GM21515 (cell line): ENCODE data around the gene FUT9.
"Not testable (repeated sequence)": the region's sequence is repeated elsewhere in the genome, so short reads cannot be mapped to it uniquely, and the experiment has no call there.

Source experiments
- ATAC-seq: cut with Tn5 transposase; IDR thresholded peaks from one replicate; pipeline ENCODE4 v1.9.1; 2021; ENCODE audit not compliant: unreplicated experiment

Gene FUT9

DNA sequence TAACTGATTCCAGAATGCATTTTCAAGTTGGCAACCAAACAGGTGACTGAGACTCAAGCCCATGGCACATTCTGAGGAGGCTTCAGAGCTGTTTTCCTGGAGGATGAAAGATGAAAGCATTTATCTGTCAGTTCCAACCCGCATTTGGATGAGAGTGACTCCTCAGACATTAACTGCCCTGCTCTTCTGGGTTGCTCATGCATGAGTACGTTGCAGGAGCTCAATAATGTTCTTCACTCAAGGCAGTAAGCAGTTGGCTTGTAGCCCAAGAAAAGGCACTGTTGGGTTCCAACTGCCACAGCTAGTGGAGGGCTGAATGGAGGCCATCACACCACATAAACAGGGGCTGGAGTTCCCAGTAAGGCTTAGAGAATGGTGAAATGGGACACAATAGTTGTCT lies 155.3 kb downstream of the FUT9 start:
- ATAC-seq, result no peak

DNA sequence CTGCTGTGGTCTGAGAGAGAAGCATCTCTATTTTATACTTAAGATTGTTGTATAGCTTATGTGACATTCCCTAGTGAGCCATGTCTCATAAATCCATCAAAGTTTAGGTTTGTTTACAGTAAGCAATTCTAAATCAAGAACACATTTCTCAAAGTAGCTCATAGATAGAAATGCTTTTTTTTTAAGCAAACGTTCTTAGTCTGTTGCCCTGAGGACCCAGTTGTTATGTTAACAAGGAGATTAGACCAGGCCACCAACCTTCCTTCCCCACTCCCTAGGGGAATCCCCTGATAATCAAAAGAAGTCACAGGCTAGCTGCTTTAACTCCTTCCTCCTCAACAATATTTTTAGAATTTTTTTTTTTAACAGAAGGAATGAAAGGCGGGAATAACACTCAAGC lies 169.0 kb downstream of the FUT9 start:
- no peak for ATAC-seq

DNA sequence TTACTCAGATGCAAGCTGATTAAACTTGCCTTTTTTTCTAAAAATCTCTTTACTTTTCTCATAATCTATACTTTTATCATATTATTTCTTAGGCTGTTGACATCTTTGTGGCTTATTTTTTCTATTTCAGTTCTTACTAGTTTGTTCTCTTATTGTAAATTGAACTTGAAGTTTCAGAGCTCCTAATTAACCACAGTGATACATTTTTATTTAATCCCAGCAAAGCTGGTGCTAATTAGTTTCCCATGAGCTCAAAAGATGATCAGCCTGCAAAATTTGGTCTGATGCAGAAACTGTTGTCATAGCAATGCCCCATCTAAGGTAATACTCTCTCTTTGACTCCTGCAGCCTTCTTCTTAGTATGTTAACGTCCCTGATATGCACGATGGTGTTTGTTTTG lies 170.3 kb downstream of the FUT9 start:
- ATAC-seq, result no peak

DNA sequence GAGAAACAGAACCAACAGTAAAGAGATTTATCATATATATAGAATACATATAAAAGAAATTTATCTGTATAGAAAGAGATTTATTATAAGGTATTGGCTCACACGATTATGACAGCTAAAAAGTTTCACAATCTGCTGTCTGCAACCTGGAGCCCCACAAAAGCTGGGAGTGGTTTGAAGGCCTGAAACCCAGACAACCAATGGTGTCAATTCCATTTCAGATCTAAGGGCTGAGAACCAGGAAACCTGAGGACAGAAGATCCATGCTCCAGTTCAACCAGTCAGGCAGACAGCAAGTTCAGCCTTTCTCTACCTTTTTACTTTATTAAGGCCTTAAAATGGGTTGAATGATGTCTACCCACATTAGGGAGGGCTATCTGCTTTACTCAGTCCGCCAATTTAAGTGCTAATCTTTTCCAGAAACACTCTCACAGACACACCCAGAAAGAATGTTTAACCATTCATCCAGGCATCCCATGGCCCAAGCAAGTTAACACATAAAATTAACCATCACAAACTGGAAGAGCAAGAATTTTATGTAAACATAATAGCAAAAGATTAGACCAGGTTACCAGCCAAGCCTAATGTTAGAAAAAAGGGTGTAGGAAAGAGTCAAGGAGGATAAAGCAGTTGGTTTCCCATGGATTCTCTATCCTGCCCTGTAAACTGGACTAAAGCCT lies 170.9 kb downstream of the FUT9 start:
- no peak for ATAC-seq

DNA sequence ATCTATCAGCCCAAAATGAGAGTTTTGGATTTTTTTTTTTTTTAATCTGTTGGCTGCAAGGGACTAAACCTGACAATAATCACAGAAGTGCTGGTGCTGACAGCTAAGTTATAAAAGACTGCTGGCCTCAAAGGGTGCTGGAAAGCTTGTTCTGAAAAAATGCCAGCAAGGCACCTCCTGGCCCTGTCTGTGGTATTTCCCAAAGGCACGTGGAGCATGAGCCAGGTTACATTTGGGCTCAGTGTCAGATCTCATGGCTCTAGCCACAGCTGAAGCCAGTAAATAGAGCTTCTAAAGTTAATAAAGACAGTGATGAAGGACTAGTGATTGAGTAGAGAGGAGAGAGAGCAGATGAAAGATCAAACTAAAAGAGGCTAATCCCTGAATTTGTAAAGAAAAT lies 178.9 kb downstream of the FUT9 start:
- no peak for ATAC-seq

DNA sequence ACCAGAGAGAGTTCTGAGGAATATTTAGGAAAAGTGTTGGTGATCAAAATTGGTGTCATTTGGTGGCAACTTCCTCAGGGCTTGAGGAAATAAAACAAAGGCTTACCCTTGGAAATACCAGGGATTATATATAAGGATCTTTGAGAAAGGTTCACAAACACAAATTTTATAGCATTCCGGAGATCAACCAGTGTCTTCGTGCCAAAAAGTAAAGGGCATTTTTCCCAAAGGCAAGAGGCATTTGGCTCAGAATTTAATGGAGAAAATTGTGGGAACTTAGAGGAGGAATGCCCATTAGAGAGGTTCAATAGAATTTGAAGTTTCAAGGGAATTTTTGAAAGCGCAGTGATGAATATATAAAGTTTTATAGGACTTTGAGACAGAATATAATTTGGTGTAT lies 179.5 kb downstream of the FUT9 start:
- no peak for ATAC-seq

DNA sequence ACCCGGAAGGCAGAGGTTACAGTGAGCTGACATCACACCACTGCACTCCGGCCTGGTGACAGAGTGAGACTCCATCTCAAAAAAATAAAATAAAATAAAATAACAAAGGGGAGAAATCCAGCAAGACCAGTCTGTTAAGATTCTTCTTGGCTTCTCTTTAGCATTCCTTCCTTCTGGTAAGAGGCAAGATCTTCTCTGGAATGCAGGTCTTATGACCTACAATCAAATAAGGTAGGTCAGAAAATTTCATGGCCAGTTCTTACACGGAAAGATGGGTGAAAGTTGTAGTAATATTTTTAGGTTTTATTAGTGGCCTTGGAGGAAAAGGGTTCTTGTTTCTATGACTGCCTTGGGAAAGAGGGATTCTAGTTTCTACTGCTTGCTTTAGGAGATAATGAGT lies 180.9 kb downstream of the FUT9 start:
- ATAC-seq, result no peak

DNA sequence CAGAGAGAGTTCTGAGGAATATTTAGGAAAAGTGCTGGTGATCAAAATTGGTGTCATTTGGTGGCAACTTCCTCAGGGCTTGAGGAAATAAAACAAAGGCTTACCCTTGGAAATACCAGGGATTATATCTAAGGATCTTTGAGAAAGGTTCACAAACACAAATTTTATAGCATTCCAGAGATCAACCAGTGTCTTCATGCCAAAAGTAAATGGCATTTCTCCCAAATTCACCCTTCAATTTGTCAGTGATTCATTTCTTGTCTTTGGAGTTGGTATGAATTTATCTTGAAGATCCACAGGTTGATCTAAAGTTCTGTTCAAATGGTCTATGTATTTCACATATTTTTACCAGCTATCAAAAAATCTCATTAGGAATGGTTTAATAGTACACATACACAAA lies 181.5 kb downstream of the FUT9 start:
- ATAC-seq, result no peak

DNA sequence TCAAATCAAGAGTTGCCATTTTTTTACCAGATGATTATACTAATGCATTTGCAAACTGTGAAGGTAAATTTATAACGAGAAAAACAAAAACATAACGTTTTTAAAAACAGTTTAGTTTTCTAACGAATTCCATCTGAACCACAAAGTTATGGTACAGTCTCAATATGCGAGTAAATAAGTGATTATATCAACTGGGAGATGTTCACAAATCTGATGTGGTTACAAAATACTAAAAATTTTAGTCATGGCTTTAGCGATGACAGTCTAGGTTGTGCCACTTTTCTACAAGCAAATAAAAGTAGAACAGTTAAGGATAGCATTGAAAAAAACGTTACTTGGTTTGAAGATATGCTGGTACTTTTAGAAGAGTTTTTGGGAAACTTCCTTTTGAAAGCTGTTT lies 186.8 kb downstream of the FUT9 start:
- ATAC-seq, result no peak

DNA sequence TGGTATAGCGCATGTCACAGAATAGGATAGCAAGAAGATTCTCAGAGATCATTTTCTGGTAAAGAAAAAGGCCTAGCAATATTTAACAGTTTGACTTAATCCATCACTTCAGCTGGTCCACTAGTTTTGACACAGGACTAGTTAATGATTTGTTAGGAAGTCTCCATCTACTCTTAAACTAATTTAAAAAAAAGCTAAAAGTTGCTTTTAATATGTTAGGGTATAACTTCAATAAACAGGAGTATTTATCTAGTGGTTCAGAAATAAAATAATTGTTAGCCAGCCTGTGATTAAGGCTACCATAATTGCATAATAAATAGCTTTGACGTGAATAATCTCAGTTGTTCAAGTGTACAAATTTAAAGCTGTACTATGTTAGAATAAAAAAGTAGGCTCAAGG lies 195.6 kb downstream of the FUT9 start:
- no peak for ATAC-seq

DNA sequence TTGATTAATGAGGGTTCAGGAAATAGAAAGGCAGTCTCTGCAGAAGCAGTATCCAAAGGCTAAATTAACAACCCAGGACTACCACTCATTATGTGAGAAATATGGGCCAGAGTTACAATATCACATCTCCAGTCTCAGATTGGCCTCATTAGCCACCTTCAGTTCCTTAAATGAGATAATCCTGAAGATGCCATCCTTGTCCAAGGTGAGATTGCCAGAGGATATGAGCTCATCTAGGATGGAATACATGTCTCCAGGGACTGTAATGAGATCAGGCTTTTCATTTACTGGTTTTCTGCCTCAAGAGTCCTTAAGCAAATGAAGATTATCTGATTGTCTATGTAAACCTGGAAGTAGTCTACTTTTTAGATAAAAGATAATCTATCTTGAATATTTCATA lies 196.3 kb downstream of the FUT9 start:
- no peak for ATAC-seq

DNA sequence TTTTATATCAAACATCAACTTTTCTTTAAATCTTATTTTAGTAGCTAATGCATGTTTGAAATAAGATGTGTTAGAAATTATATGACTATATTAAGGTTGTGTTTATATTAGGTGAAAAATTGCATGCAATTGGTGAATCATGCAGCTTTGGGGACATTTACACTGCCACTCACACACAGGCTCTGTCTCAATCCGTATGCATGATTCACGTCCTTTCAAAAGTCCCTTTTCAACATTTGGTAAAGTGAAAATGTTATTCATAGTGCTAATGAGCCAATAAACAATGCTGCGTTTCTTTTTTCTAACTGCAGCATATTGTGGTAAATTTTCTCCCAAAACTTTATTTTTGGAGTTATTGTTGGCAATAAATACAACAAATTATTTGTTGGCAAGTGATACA lies 198.0 kb downstream of the FUT9 start:
- ATAC-seq, result no peak

DNA sequence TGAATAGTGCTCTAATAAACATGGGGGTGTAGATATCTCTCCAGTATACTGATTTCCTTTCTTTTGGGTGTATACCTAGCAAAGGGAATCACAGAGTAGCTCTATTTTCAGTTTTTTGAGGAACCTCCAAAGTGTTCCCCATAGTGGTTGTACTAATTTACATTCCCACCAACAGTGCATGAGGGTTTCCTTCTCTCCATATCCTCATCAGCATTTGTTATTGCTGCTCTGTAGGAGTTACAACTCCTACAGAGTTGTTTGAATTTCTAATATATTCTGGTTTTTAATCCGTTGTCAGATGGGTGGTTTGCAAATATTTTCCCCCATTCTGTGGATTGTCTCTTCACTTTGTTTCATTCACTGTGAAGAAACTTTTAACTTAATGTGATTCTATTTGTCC lies 207.9 kb downstream of the FUT9 start:
- ATAC-seq, result no peak

DNA sequence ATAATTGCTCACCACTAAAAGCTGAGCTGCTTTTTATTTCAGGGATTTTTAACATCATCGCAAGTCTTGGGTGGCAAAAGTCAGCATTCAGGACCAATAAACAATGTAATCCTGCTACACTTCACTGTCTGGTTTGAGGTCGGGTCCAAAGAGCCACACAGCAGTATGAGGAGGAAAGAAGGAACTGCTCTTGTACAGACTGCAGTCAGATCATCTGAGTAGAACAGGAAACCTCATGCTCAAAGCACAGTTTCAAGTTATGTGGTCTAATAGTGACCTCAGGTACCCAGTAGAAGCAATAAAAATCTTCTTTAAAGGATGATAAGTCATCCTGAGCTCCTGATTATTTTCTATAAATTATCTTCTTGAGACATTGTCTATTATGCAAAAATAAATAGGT lies 211.4 kb downstream of the FUT9 start:
- no peak for ATAC-seq

DNA sequence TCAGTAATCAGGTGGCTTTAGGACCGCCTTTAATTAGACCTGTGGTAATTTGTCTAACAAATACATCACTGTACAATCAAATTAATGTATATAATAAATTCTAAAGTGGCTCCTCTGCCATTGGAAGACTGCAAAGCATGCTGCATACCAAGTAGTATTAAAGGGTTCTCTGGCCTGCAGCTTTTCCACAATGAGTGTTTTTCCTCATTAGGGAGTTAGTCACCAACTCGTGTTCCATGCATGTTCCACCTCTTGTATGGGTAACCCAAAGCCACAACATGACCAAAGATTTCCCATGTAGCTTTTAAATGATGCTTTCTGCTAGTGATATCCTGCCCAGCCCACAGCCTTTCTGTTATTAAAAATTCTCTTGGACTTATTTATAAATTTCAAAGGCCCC lies 218.7 kb downstream of the FUT9 start:
- ATAC-seq, result no peak

DNA sequence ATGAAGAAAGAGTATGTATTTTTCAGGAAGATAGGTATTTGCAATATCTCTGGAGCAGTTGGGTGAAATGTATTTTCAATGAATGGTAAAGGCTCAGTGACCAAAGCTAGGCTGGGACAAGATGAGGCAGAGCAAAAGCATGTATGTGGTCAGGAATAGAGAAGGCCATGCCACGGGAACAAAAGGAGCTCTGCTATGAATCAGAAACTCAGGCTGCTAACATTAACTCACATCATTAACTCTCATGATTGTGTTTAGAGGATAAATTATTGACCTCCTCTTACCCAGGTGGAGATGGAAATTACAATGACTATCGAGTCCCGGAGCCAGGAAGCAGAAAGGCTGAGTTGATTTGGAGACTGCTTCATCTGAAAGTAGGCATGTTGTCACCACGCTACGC lies 220.2 kb downstream of the FUT9 start:
- ATAC-seq, result no peak

DNA sequence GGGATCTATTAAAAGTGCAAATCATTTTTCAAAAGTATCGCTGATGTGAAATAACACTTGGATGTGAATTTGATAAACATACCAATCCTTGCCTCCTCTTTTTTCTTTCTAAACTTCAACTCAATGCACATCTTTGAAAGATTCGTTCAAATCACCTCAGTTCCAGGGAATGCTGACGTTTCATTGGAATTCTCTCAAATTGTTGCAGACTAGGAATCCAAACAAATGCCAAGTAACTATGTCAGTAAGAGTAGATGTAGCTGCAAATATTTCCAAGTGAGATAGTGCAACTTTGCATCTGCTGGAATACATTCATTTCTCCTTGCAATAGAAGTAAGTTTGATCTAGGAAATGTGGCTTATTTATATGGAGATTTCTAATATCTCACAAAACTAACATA lies 220.7 kb downstream of the FUT9 start:
- no peak for ATAC-seq

DNA sequence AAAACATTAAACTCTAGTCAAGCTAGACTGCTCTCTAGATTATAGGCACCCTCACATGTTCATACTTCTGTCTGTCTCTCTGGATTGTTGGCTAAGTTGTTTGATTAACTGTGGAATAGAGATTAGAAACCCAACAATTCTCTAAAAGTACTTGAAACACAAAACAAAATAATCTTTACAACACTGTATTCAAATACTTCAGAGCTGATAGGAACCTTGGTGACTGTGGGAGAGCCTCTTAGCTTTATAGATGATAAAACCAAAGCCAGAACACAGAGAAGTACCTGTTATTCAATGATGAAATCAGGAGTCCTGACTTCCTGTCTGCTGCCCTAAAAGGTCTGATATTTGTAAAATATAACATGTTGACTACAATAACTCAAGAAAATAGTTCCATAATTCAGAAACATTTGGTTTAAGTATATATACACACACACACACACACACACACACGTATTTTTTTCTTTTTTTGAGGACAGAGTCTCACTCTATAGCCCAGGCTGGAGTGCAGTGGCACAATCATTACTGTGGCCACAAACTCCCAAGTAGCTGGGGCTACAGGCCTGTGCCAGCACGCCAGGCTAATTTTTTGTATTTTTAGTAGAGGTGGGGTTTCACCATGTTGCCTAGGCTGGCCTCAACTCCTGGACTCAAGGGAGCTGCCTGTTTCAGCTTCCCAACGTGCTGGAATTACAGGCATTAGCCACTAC lies 222.0 kb downstream of the FUT9 start:
- no peak for ATAC-seq

DNA sequence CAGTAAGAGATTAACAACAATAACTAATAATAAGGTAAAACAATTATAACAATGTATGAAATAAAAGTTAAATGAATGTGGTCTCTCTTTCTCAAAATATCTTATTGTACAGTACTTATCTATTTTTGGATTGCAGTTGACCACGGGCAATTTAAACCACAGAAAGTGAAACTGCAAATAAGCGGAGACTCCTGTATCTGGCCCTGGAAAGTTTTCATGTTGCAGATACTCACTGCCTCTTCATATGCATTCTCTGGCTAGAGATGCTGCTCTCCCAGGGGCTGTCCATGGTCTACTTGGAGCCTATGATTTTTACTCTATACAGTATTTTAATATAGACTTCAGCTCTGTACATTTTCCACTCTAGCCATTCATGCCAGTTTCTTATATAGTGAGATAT lies 230.8 kb downstream of the FUT9 start:
- no peak for ATAC-seq

DNA sequence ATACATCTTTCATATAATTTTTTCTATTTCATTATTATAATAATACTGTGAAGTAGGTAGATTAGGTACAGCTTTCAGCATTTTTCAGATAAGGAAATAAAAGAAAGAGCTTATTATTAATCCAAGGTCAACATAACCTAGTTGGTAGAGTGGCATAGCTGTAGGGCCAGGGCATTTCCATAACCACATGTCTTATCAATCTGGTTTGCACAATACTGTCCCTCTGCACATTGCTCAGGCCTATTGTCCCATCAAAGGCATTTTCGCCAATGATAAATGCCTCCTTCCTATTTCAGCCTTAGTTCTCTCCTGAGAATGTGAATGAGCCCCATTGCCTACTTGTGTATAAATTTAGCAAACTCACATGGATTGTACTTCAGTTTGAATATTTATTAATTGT lies 234.0 kb downstream of the FUT9 start:
- no peak for ATAC-seq

DNA sequence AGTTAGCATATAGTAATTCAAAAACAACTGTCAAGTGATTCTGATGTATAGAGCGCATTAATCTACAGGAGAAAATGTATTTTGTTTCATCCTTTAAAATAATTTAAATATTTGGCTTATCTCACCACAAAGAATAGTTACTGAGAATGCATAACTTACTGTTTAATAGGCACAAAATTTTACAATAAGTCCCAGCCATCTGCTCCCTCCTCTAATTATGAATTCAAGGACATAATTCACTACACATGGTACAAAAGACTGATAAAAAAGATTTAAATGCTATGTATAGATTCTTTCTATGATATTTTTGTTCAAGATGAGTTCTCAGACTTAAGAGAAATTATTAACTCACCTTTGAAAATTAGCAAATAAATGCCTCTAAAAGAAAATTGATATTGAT lies 242.0 kb downstream of the FUT9 start:
- ATAC-seq, result no peak

DNA sequence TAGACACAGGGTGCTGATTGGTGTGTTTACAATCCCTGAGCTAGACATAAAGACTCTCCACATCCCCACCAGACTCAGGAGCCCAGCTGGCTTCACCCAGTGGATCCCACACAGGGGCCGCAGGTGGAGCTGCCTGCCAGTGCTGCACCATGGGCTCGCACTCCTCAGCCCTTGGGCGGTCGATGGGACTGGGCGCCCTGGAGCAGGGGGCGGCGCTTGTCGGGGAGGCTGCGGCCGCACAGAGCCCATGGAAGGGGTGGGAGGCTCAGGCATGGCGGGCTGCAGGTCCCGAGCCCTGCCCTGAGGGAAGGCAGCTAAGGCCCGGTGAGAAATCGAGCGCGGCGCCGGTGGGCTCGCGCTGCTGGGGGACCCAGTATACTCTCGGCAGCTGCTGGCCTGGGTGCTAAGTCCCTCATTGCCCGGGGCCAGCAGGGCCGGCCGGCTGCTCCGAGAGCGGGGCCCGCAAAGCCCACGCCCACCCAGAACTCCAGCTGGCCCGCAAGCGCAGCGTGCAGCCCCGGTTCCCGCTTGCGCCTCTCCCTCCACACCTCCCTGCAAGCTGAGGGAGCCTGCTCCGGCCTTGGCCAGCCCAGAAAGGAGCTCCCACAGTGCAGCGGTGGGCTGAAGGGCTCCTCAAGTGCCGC lies 245.1 kb downstream of the FUT9 start:
- ATAC-seq, result not testable (repeated sequence)
